ENCODE results near the gene SATL1. TPM values are rescaled to one million over a fixed set of nuclear protein-coding genes. Genes with fewer than 3 reads are reported as not detected.
"Not testable (repeated sequence)": the region's sequence is repeated elsewhere in the genome, so short reads cannot be mapped to it uniquely, and the experiment has no call there.

The SATL1 gene, protein sequence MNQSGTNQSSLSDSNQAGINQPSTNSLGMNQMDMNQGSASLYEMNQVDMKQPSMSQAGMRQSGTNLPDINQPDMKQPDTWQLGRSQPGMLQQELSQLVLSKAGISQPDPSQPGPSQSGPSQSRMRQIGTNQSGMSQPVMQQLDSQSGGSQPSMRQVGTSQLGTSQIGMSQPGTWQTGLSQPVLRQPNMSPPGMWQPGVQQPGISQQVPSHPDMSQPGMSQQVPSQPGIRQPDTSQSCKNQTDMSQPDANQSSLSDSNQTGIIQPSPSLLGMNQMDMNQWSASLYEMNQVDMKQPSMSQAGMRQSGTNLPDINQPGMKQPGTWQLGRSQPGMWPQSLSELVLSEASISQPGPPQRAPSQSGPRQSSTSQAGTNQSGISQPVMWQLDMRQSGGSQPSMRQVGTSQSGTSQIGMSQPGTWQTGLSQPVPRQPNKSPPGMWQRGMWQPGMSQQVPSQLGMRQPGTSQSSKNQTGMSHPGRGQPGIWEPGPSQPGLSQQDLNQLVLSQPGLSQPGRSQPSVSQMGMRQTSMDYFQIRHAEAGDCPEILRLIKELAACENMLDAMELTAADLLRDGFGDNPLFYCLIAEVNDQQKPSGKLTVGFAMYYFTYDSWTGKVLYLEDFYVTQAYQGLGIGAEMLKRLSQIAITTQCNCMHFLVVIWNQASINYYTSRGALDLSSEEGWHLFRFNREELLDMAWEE
- not detected for total RNA-seq

GRCh38 chrX:85243761-85244449, at the start of gene SATL1, which contains the start of gene ZNF711:
Gene SATL1 (minus strand): TSS chrX:85243779. CDS start chrX:85108968, 134,811 bp downstream.
Gene ZNF711 (plus strand): TSS chrX:85243991. CDS start chrX:85247573, 3,582 bp downstream.
- H3K36me3 Mint-ChIP-seq: no peaks in the 10 kb centered on the region
- peak within 1 kb of the TSS; percentile 40 for H3K27ac Mint-ChIP-seq
- peak; percentile 11 for DNase-seq
- peaks cover 9% of the 10 kb centered on the region for H3K4me1 Mint-ChIP-seq (ENCODE audit: low read depth)
- ChIA-PET POLR2A (no interaction called here), CTCF (no interaction called here)
- H3K4me3 Mint-ChIP-seq: peak within 1 kb of the TSS; percentile 74
- H3K27me3 Mint-ChIP-seq: peaks cover 20% of the 10 kb centered on the region
- no peaks in the 10 kb centered on the region for H3K9me3 Mint-ChIP-seq
- intact Hi-C loops (cut with micrococcal nuclease): no loop called here

DNA sequence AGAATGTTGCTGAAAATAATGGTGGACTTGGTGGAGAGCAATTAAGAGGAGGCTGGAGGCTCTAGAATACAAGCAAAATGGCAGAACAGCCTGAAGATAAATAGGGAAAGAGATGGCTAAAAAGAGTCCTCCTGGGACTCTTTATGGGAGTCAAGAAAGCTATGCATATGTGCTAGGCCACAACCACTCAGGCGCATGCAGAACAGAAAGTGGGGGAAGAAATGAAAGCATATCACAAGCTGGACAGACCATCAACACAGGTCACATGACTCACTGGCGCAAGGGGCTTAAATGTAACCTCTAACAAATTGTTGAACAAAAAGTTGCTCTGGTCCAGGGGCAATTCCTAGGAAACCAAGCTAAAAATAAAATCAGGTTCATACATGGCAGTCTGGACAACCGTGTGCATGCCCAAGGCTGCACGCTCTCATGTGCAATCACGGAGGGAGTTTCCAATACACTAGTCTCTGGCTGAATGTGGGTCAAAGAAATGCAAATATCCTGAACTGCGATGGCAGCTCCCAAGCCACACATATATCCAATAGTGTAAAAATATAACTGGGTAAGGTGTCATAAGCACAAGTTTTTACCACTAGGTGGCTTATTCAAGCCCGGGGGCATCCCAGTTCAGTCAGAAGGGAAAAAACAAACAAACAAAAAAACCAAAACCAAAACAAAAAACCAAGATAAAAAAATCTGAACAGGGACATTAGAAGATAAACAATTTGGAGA, 45.6 kb upstream of the SATL1 start:
- no peaks in the 10 kb centered on the region for H3K36me3 Mint-ChIP-seq
- no peaks in the 10 kb centered on the region for H3K4me1 Mint-ChIP-seq (ENCODE audit: low read depth)
- ChIA-PET POLR2A (no interaction called here), CTCF (no interaction called here)
- no peaks in the 10 kb centered on the region for H3K27me3 Mint-ChIP-seq
- H3K4me3 Mint-ChIP-seq: no peak overlapping the region
- no peak for DNase-seq
- peaks cover 12% of the 10 kb centered on the region for H3K9me3 Mint-ChIP-seq
- H3K27ac Mint-ChIP-seq: no peak overlapping the region
- intact Hi-C loops (cut with micrococcal nuclease): no loop called here

DNA sequence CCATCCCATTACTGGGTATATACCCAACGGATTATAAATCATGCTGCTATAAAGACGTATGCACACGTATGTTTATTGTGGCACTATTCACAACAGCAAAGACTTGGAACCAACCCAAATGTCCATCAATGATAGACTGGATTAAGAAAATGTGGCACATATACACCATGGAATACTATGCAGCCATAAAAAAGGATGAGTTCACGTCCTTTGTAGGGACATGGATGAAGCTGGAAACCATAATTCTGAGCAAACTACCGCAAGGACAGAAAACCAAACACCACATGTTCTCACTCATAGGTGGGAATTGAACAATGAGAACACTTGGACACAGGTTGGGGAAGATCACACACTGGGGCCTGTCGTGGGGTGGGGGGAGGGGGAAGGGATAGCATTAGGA, 41.7 kb upstream of the SATL1 start:
- intact Hi-C loops (cut with micrococcal nuclease); H3K4me3 Mint-ChIP-seq; H3K4me1 Mint-ChIP-seq (ENCODE audit: low read depth); H3K36me3 Mint-ChIP-seq; DNase-seq; H3K27ac Mint-ChIP-seq; H3K27me3 Mint-ChIP-seq; POLR2A ChIA-PET; CTCF ChIA-PET: not testable (repeated sequence)
- H3K9me3 Mint-ChIP-seq: peaks cover 12% of the 10 kb centered on the region

GRCh38 chrX:85244450-85245211, 1.1 kb upstream of the SATL1 start:
- peak overlapping the region; percentile 40 for H3K27ac Mint-ChIP-seq
- peaks cover 20% of the 10 kb centered on the region for H3K27me3 Mint-ChIP-seq
- H3K4me3 Mint-ChIP-seq: peak overlapping the region; percentile 74
- CTCF ChIA-PET: no interaction called here
- POLR2A ChIA-PET: no interaction called here
- peak; percentile 8 for DNase-seq
- H3K36me3 Mint-ChIP-seq: no peaks in the 10 kb centered on the region
- peaks cover 9% of the 10 kb centered on the region for H3K4me1 Mint-ChIP-seq (ENCODE audit: low read depth)
- intact Hi-C loops (cut with micrococcal nuclease): no loop called here
- H3K9me3 Mint-ChIP-seq: no peaks in the 10 kb centered on the region

DNA sequence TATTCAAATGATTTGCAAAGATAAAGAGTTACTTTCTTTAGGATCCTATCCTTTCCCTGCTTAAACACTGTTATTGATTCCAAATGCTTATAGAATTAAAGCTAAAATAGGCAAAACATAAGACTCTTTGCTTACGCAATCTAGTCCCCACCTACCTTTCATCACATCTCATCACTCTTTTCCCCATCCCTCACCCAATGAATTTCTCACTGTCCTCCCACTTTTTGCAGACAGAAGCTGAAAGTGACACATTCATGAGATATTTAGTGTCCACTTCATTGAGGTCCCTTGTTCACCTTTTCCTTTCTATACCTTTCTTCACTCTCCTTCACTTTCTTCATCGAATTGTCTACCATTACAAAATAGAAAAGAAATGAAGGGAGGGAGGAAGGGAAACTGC, 424 bp downstream of the SATL1 start:
- CTCF ChIA-PET: no interaction called here
- intact Hi-C loops (cut with micrococcal nuclease): no loop called here
- Mint-ChIP-seq H3K4me1 (ENCODE audit: low read depth) (peaks cover 9% of the 10 kb centered on the region), H3K36me3 (no peaks in the 10 kb centered on the region), H3K4me3 (no peak overlapping the region), H3K27ac (no peak overlapping the region), H3K27me3 (peaks cover 20% of the 10 kb centered on the region), H3K9me3 (no peaks in the 10 kb centered on the region)
- POLR2A ChIA-PET: no interaction called here
- DNase-seq: no peak

DNA sequence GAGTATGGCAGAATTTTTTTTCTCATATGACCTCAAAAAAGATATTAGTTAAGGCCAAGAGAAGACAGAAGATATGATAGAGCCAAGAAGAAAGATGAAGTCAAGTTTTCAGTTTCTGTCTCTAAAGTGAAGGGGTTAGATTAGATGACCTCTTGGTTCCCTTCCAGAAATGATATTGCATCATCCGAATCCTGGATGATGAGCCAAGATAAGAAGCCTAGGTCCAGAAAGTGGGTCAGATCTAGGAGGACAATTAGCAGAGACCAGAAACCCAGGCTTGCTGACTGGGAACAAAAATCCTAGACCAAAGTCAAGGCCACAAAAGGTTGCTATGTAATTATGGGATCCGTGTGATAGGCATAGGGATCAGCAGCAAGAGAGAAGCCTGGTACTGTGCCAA, 20.2 kb downstream of the SATL1 start:
- intact Hi-C loops (cut with micrococcal nuclease): no loop called here
- peaks cover 7% of the 10 kb centered on the region for H3K4me1 Mint-ChIP-seq (ENCODE audit: low read depth)
- H3K27ac Mint-ChIP-seq: no peak overlapping the region
- H3K27me3 Mint-ChIP-seq: no peaks in the 10 kb centered on the region
- no peaks in the 10 kb centered on the region for H3K36me3 Mint-ChIP-seq
- H3K9me3 Mint-ChIP-seq: no peaks in the 10 kb centered on the region
- POLR2A ChIA-PET: no interaction called here
- no peak for DNase-seq
- CTCF ChIA-PET: no interaction called here
- H3K4me3 Mint-ChIP-seq: no peak overlapping the region

DNA sequence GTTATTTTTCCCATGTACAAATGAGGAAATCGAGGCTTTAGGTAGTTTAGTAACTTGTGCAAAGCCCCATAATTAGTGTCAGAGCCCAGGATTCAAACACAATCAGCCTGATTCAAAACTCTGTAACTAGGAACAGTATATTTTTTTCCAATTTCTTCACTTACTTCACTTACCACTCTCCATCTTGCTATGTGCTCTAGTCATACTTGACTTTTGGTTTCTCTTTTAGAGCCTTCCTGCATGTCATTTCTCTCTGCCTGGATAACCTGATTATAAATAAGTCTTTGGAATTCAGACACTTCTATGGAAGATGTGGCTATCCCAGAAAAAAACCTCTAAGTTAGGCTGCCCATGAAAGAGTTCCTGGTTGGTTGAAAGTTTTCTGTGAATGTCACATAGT, 22.2 kb downstream of the SATL1 start:
- ChIA-PET CTCF (no interaction called here), POLR2A (no interaction called here)
- Mint-ChIP-seq H3K36me3 (no peaks in the 10 kb centered on the region), H3K27me3 (no peaks in the 10 kb centered on the region), H3K4me1 (ENCODE audit: low read depth) (peaks cover 7% of the 10 kb centered on the region), H3K27ac (no peak overlapping the region), H3K9me3 (no peaks in the 10 kb centered on the region), H3K4me3 (no peak overlapping the region)
- DNase-seq: no peak
- intact Hi-C loops (cut with micrococcal nuclease): no loop called here

DNA sequence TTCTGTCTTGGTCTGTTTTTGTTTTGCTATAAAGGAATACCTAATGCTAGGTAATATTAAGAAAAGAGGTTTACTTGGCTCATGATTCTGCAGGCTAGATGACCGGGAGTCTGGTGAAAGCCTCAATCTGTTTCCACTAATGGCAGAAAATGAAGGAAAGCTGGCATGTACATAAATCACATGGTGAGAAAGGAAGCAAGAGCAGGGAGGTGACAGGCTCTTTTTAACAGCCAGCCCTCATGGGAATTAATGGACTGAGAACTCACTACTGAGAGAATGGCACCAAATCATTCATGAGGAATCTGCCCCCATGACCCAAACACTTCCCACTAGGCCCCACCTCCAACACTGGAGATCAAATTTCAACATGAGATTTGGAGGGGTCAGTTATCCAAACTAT, 27.6 kb downstream of the SATL1 start:
- Mint-ChIP-seq H3K4me1 (ENCODE audit: low read depth) (peaks cover 2% of the 10 kb centered on the region), H3K9me3 (no peaks in the 10 kb centered on the region), H3K4me3 (no peak overlapping the region), H3K27me3 (no peaks in the 10 kb centered on the region), H3K27ac (no peak overlapping the region), H3K36me3 (no peaks in the 10 kb centered on the region)
- intact Hi-C loops (cut with micrococcal nuclease): no loop called here
- ChIA-PET POLR2A (no interaction called here), CTCF (no interaction called here)
- no peak for DNase-seq

- no peak for DNase-seq
- no peaks in the 10 kb centered on the region for H3K4me1 Mint-ChIP-seq (ENCODE audit: low read depth)
- H3K4me3 Mint-ChIP-seq: no peak overlapping the region
- ChIA-PET POLR2A (no interaction called here), CTCF (no interaction called here)
- no peaks in the 10 kb centered on the region for H3K9me3 Mint-ChIP-seq
- intact Hi-C loops (cut with micrococcal nuclease): no loop called here
- no peaks in the 10 kb centered on the region for H3K27me3 Mint-ChIP-seq
- H3K27ac Mint-ChIP-seq: no peak overlapping the region
- no peaks in the 10 kb centered on the region for H3K36me3 Mint-ChIP-seq
Measured at GRCh38 chrX:85213792-85214530, 29.6 kb downstream of the SATL1 start.

DNA sequence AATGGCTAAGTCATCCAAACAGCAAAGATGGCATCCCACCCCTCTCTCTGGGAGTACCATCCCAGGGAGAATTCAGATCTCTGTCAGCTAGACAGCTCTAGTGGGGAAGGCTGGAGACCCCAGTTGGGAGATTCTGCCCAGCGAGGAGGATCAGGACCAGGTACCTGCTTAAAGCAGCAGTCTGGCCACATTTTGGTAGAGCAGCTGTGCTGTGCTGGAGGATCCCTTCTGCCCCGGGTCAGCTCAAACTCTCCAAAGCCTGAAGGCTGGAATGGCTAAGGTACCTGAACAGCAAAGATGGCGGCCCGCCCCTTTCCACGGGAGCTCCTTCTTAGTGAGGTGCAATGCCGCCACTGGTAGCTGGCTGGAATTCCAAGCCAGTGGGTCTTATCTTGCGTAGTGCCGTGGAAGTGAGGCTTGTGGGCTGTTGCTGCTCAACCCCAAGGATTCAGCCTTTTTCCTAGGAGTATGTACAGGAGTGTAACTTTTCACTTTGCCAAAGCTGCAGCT, 40.1 kb downstream of the SATL1 start:
- H3K36me3 Mint-ChIP-seq: no peaks in the 10 kb centered on the region
- intact Hi-C loops (cut with micrococcal nuclease): no loop called here
- H3K27ac Mint-ChIP-seq: no peak overlapping the region
- H3K4me1 Mint-ChIP-seq (ENCODE audit: low read depth): no peaks in the 10 kb centered on the region
- DNase-seq: no peak
- no peaks in the 10 kb centered on the region for H3K9me3 Mint-ChIP-seq
- no peak overlapping the region for H3K4me3 Mint-ChIP-seq
- ChIA-PET CTCF (no interaction called here), POLR2A (no interaction called here)
- H3K27me3 Mint-ChIP-seq: no peaks in the 10 kb centered on the region

- CTCF ChIA-PET: no interaction called here
- H3K27me3 Mint-ChIP-seq: no peaks in the 10 kb centered on the region
- no peaks in the 10 kb centered on the region for H3K4me1 Mint-ChIP-seq (ENCODE audit: low read depth)
- H3K27ac Mint-ChIP-seq: no peak overlapping the region
- H3K4me3 Mint-ChIP-seq: no peak overlapping the region
- peaks cover 4% of the 10 kb centered on the region for H3K9me3 Mint-ChIP-seq
- intact Hi-C loops (cut with micrococcal nuclease): no loop called here
- POLR2A ChIA-PET: no interaction called here
- no peaks in the 10 kb centered on the region for H3K36me3 Mint-ChIP-seq
- no peak for DNase-seq
Measured at GRCh38 chrX:85196319-85196718, 47.3 kb downstream of the SATL1 start.
